Bone marrow (tissue), 2 donors: ENCODE results near the gene HAPSTR1.
A peak's percentile ranks its signal among the peaks of the same experiment; 100 is the strongest.

Source experiments
- DNase-seq, 2 donors: peaks; one replicate each; lab custom pipeline; 2025; lab: John Stamatoyannopoulos, UW

HAPSTR1 gene

DNA sequence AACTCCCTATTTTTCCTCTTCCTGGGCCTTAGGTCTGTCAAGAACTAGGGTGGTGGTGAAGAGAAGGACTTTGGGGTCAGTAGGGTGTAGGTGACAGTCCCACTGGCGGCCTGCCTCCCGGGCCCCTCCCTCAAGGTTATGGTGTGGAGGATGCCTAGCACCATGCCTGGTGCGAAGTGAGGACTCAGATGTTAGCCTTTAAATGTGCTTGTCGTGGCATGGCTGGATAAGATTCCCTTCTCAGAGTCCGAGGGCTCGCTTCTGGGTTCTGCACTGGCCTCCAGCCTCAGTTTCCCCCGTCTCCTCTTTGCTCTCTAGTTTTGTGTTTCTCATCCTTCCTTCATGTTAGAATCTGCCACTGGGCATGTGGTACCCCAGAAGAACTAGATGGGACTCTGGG is 32.0 kb downstream of the HAPSTR1 start:
- DNase-seq = no peak

DNA sequence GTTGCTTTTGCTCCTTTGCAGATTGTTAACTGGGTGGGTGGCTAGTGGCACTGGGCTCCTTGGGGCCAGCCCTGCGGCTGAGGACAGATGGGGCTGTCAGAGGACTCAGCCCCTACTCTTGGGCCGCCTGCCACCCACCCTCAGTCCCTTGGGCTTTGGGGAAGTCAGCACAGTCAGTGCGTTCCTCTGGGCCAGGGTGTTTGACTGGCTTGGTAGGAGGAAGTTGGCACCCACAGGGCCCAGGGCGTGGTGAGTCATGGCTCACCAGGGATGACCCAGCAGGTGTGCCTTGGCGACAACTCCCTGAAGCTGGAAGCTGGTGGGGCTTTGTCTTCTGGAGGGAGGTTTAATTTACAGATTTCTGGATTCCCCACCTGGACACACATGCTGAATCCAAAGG is 32.4 kb downstream of the HAPSTR1 start:
- DNase-seq = peak in 1 of 2 donors; percentile 42

DNA sequence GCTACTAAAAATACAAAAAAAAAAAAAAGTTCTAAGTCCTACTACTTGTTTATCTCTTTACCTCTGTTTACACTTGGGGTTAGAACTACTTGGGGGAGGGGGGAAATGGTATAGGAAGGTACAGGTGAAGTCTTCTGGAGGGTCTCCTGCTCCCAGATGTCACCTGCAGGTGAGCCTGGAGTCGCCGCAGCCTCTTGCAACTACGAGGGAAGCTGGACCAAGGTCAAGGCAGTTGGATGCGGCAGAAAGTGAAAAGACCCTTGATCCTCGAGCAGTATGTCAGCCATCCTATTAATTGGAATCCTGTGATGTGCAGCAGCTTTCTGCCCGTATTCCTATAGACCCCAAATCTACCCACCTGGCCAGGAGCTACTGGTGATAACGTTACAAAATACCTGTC is 33.0 kb downstream of the HAPSTR1 start:
- no peak for DNase-seq

DNA sequence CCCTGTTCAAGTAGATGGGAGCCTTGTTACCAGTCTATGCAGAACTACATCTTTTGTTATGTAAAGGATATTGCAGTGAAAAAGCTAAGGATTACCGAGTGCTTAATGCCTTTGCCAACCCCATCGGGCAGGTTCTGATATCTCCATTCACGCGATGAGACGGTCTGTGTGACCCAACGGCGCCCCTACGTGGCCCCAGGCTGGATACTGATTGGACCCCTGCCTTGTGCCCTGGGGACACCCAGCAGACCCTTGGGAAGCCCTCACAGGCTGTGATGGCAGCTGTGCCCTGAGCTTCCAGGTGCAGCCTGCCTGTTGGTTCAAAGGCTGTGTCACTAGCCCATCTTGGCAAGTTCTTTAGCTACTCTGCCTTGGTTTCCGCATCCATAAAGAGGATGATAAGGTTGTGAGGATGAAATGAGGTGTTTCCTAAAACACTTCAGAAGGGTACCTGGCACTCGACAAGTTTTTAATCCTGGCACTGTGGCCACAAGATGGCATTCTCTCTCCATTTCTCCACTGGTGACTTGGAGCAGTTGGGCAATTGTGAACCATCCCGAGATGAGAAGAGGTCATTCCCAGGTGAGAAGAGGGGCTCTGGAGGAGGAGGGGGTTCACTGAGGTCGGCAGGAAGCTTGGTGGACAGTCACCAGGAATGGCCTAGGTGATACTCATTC is 33.6 kb downstream of the HAPSTR1 start:
- DNase-seq = no peak

DNA sequence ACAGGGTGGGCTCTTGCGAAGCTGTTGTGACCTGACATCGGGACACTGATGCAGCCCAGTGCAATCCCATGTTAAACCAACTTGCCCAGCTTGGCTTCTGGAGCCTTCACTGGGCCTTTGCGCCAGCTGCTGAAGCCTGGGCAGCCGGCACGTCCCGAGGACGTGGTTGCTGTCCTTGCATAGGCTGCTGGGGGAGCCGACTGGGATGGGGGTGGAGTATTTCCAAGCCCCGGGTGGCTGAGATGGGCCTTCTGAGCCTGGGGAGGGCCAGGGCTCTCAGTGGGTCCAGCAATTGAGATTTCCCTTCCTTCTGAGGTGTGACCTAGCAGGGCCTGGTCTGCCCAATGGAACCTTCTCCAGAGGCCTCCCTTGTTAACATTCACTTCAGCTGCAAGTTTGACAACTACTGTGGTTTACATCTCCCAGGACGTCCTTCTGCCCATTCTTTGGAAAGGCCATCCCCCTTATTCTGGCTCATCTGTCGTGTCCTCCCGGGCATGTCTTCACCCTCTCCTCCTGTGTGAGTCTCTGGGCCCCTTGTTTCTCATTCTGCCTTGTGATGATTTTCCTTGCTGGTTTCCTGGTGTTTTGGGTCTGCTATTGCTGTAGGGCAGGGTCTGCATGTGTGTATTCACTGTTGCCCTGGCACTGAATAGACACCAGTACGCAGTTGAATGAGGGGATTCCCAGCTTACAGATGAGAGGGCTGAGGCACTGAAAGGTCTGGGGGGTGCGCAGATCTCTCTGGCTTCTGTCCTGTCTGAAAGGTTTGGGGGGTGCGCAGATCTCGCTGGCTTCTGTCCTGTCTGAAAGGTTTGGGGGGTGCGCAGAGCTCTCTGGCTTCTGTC is 34.4 kb downstream of the HAPSTR1 start:
- DNase-seq = no peak

DNA sequence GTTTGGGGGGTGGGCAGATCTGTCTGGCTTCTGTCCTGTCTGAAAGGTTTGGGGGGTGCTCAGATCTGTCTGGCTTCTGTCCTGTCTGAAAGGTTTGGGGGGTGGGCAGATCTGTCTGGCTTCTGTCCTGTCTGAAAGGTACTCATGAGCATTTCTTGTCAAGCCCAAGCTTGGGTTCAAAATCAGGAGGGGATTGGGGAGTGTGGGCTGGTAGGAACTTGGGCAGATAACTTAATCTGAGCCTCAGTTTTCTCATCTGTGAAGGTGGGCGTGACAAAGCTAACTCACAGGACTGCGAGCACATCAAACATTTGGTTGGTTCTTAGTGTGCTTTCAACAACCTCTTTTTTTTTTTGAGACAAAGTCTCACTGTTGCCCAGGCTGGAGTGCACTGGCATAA is 35.2 kb downstream of the HAPSTR1 start:
- no peak for DNase-seq

DNA sequence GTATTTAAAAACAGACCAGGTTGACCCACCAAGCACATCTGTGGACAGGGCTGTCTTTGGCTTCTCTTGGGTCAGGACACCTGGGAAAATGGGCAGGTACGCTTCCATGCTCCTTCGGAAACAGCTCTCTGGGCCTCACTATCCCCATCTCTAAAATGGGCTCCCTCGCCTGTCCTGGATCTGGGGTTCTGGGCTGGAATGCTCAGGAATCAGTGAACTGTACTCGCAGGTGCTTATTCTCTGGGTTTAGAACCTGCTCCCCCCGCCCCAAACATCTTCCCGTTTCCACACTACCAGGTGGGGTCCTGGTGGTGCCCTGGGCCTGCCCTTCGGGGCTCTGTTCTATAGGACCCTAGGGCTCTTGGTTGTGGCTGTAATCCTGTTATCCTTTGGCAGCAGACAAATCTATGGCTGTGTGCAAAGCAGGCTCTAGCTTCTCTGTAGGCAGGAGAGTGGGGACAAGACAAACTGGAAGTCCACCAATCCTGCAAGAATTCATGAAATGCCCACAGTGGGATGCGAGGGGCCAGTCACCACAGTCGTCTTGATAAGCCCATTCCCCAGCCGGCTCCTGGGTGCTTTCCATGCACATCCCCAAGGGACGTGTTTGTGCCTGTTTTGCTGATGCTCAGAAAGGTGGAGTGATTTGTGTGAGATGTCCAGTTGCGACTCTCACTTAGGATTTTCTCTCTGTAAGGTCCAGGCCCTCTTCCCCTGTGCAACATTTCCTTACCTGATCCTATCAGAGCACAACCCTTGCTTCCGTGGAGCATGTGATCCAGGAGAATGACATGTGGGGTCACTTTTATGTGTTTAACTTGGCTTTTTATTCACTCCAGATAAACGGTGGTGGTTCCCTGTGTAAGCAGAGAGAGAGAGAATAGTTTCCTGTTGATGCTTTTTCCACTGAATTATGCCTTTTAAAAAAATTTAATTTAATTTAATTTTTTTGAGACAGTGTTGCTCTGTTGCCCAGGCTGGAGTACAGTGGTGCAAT is 37.2 kb downstream of the HAPSTR1 start:
- no peak for DNase-seq

DNA sequence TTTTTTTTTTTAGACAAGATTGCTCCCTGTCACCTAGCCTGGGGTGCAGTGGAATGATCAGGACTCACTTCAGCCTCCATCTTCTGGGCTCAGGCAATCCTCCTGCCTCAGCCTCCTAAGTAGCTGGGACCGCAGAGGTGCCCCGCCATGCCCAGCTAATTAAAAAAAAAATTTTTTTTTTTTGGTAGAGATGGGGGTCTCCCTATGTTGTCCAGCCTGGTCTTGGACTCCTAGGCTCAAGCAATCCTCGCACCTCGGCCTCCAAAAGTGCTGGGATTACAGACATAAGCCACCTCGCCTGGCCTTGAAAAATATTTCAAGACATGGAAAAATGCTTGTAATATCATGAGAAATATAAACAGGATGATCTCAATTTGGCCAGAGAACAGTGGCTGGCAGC is 42.9 kb downstream of the HAPSTR1 start:
- no peak for DNase-seq

DNA sequence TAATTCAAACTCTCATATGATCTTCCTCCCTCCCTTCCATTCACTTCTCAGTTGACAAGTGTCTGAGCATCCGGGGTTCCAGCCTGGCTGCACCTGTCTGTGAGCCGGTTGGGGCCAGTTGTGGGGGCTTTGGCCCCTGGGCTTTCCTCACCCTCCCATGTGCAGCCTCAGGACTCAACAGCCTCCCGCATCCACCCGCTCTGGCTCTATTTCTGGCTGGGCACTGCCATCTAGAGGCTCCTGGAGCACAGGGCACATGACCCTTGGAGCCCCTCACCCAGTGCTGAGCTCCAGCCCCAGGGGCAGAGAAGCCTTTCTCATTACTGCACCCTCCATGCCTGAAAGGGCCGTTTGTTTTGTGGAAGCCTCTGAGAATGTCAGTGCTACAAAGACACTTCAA is 43.3 kb downstream of the HAPSTR1 start:
- peak in 1 of 2 donors; percentile 68 for DNase-seq

DNA sequence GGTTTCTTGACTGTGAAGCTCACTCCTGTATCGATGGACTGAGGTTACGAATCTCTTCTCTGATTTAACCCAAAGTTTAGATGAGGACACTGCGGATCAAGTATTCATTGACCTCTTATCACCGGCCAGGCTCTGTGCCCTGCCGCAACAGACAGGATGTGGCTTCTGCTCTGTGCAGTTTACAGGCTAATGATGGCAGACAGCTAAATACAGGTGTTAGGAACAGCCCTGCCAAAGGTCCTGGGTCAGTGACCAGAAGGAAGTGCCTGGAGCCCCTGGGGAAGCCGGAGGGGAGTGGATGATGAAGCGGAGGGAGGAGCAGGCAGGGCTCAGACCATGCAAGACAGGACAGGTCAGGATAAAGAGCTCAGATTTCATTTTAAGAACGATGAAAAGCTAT is 44.4 kb downstream of the HAPSTR1 start:
- no peak for DNase-seq

DNA sequence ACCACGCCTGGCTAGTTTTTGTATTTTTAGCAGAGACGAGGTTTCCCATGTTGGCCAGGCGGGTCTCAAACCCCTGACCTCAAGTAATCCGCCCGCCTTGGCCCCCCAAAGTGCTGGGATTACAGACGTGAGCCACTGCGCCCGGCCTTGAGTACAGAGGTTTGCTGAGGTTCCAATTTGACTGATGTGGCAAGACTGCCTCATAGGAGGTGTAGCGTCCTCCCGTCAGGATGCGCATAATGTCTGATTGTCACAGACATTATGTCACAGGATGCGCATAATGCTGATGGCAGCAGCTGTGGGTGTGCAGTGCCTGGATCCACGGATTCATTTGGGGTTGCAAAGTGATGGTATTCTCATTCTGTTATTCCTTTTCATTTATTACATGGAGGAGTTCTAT is 45.2 kb downstream of the HAPSTR1 start:
- no peak for DNase-seq

DNA sequence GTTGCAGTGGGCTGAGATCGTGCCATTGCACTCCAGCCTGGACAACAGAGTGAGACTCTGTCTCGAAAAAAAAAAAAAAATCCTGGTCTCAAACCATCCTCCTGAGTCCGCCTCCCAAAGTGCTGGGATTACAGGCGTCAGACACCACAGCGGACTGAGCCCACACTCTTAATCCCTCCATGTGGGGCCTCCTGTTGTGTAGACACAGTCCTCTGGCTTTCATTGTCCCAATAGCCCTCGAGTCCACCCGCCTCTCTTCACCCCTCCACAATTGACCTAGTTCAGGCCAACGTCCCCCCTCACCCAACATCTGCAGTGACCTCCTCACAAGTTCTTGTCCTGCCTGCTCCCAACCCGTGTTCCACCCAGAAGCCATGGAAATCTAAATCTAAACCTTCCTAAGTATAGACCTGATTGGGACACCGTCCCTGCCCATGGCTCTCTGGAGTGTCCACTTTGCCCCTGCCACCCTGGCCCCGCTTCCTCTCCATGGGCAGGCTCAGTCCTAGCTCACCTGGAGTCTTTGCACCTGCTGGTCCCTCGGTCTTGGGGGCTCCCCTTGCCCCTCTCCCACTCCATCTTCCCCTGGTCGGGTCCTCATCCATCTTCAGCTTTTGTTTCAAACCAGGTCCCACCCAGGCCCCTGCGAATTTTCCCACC is 46.7 kb downstream of the HAPSTR1 start:
- no peak for DNase-seq

DNA sequence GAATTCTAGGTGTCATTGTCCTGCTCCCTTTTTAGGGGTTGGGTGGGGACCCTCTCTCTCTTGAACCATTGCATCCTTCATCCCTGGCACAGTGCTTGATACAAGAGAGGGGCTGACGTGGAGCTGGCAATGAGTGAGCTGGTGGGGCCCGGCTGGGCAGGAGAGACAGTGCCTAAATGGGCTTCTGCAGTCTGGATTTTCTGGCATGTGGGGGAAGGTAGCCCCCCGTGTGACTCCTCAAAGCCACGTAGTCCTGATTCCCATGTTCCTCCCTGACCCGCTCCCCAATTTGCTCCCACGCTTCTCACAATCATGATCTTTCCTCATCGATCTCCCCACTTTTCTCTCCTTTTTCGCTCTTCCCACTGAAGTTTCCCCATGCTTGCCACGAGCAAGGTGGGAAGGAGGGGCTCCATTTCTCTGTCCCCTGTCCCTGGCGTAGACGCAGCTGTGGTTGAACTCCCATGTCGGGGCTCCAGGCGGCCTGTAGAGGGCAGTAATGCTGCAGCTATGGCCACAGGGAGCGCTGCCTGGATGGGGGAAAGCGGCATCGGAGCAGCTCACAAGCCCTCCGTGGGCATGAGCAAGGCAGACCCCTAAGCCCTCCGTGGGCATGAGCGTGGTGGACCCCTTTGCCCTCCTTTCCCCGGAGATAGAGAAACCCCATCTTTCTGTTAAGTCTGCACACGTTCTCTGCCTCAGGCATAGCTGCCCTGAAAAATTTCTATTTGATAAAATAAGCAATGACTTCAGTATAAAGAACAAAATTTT is 47.5 kb downstream of the HAPSTR1 start:
- peak; percentile 36 to 69 for DNase-seq

DNA sequence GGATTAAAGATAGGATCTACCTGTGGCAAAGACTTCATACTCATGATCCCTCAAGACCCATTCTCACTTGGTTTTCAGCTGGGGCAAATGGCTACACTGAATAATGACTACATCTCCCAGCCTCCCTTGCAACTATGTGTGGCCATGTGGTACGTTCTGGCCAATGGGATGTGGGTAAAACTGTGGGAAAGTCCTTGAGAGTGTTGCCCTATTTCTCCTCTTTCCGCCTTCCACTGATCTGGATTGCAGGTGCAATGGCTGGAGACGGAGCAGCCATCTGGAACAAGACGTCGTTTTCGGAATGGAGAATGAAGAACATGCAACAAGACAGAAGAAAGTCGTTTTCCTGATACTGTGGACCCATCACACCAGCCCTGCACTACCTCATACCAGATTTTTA is 48.5 kb downstream of the HAPSTR1 start:
- no peak for DNase-seq
